HEK293T (cell line): ENCODE measurements around the gene ARL5A.

Experiments used
- FOXK2 ChIP-seq: fragments of 450-650 bp; IDR thresholded peaks from 2 replicates; pipeline ENCODE4 v1.6.1; 2016; ENCODE audit warnings: mild to moderate bottlenecking
- FOXM1 ChIP-seq: fragments of 450-650 bp; IDR thresholded peaks from 2 replicates; pipeline ENCODE4 v1.6.1; 2017; ENCODE audit warnings: mild to moderate bottlenecking, borderline replicate concordance
- SUZ12 ChIP-seq: fragments of 450-650 bp; IDR thresholded peaks from 2 replicates; pipeline ENCODE4 v1.6.1; 2016; ENCODE audit warnings: mild to moderate bottlenecking
- TF ChIP-seq, protein P1 (sequence below): fragments of 450-650 bp; IDR thresholded peaks from 2 replicates; pipeline ENCODE4 v1.6.1; 2016

DNA sequence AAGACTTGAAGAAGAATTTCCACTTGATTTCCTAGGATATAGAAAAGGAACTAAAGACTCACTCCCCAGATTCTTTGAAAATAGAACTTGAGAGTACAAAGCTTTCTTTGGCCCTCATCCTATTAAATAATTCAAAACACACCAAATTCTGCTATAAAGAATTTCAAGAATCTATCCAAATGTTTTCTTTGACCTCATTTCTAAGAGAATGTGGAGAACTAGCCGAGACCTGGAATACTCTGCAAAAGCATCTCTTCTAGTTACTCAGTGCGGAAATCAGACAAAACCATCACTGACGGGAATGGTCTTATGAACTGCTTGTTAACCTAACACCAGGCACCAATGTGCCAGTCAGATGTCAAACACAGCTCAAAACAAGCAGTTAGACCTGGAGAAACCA, 44.2 kb upstream of the ARL5A start:
- no peak for TF ChIP-seq FOXM1
- TF ChIP-seq, protein P1, sequence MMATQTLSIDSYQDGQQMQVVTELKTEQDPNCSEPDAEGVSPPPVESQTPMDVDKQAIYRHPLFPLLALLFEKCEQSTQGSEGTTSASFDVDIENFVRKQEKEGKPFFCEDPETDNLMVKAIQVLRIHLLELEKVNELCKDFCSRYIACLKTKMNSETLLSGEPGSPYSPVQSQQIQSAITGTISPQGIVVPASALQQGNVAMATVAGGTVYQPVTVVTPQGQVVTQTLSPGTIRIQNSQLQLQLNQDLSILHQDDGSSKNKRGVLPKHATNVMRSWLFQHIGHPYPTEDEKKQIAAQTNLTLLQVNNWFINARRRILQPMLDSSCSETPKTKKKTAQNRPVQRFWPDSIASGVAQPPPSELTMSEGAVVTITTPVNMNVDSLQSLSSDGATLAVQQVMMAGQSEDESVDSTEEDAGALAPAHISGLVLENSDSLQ: no peak
- TF ChIP-seq SUZ12: no peak
- no peak for TF ChIP-seq FOXK2
